ENCODE data around the gene KLF2.

KLF2 gene

DNA sequence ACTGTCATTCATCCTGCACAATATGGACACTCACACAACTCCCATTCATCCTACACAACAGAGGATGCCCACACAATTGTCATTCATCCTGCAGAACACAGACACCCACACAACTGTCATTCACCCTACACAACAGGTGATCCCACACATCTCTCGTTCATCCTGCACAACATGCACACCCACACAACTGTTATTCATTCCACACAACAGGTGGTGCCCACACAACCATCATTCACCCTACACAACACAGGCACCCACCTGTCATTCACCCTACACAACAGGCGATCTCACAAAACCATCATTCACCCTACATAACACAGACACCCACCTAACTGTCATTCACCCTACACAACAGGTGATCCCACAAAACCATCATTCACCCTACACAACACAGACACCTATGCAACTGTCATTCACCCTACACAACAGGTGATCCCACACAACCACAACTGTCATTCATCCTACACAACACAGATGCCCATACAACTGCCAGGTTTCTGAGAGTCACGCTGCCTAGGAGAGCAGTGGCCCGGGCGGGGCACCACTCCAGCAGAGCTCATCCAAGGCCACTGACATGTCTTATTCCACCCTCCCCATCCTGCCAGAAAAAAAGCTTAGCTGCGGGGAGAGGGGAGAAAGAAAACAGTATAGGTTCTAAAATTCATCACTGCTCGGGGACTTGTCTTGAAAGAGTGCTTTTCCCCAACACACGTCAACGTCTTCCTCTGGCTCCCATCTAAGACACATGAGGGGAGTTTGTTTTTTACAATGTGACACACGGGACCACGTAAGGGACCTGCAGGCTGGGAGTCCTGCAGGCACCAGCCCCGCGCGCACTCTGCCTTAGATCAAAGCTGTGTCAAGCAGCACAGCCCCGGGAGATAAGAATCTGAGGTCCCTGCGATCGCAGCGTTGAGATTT is 44.0 kb downstream of the KLF2 start:
- H3K4me1 Mint-ChIP-seq: peaks cover 35% of the 10 kb centered on the region
- no peak overlapping the region for H3K4me3 Mint-ChIP-seq
- no peaks in the 10 kb centered on the region for H3K9me3 Mint-ChIP-seq
- H3K36me3 Mint-ChIP-seq (ENCODE audit: low read depth): peaks cover 10% of the 10 kb centered on the region
- H3K27me3 Mint-ChIP-seq (ENCODE audit: low read depth): peaks cover 5% of the 10 kb centered on the region
- no peak overlapping the region for H3K27ac Mint-ChIP-seq
- TF ChIP-seq, protein P1, sequence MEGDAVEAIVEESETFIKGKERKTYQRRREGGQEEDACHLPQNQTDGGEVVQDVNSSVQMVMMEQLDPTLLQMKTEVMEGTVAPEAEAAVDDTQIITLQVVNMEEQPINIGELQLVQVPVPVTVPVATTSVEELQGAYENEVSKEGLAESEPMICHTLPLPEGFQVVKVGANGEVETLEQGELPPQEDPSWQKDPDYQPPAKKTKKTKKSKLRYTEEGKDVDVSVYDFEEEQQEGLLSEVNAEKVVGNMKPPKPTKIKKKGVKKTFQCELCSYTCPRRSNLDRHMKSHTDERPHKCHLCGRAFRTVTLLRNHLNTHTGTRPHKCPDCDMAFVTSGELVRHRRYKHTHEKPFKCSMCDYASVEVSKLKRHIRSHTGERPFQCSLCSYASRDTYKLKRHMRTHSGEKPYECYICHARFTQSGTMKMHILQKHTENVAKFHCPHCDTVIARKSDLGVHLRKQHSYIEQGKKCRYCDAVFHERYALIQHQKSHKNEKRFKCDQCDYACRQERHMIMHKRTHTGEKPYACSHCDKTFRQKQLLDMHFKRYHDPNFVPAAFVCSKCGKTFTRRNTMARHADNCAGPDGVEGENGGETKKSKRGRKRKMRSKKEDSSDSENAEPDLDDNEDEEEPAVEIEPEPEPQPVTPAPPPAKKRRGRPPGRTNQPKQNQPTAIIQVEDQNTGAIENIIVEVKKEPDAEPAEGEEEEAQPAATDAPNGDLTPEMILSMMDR (IDR thresholded peaks at IDR 0.05; ENCODE audit: unreplicated experiment in 3 of 3): no peak

GRCh38 chr19:16369306-16369663 is 44.7 kb downstream of the KLF2 start:
- TF ChIP-seq, protein P1 (IDR thresholded peaks at IDR 0.05; ENCODE audit: unreplicated experiment in 3 of 3): no peak
- Mint-ChIP-seq H3K27me3 (ENCODE audit: low read depth) (peaks cover 5% of the 10 kb centered on the region), H3K27ac (no peak overlapping the region), H3K36me3 (ENCODE audit: low read depth) (peaks cover 13% of the 10 kb centered on the region), H3K9me3 (no peaks in the 10 kb centered on the region), H3K4me3 (no peak overlapping the region), H3K4me1 (peaks cover 37% of the 10 kb centered on the region)

- Mint-ChIP-seq H3K4me3 (no peak overlapping the region), H3K27ac (peak overlapping the region in 1 of 3 experiments; percentile 37), H3K36me3 (ENCODE audit: low read depth) (peaks cover 19% of the 10 kb centered on the region), H3K9me3 (no peaks in the 10 kb centered on the region), H3K27me3 (ENCODE audit: low read depth) (peaks cover 5% of the 10 kb centered on the region), H3K4me1 (peaks cover 37% of the 10 kb centered on the region)
- TF ChIP-seq, protein P1 (IDR thresholded peaks at IDR 0.05; ENCODE audit: unreplicated experiment in 3 of 3): no peak
Observed at GRCh38 chr19:16369664-16370576, 45.3 kb downstream of the KLF2 start.

DNA sequence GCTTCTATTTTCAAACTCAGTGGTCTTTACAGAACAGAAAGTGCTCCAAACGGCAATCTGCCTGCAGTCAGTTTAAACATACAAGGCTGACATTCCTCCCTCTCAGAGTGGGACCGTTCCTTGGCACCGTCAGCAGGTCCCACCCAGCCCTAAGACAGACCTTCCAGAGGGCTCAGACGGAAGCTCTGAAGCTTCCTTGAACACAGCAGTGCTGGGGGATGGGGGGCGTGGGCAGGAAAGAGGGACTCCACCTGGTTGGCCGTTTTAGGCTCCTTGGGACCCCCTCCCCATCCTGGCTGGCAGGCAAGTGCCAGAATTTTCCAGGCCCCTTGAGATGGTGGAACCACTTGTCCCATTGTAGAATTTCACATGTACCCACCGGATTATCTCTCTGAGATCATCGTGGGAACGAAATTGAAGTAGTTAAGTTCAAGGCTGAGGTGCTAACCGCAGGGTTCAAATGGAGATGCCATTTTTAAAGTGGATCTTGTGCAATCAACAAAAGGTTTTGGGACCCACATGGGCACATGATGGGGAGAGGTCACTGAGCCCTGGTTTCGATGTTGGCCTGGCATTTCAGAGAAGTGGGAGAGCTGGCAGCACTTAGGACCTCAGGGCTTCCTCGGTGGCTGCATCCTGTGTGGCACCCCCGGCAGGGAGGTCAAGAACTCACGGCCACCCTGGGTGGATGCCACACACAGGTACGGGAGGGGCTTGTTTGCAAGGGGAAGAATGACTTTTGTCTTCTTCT is 46.2 kb downstream of the KLF2 start:
- Mint-ChIP-seq H3K4me3 (no peak overlapping the region), H3K4me1 (peaks cover 37% of the 10 kb centered on the region), H3K27me3 (ENCODE audit: low read depth) (peaks cover 5% of the 10 kb centered on the region), H3K36me3 (ENCODE audit: low read depth) (peaks cover 28% of the 10 kb centered on the region), H3K9me3 (no peaks in the 10 kb centered on the region), H3K27ac (peak overlapping the region in 2 of 3 experiments; percentile 27 to 37)
- TF ChIP-seq, protein P1 (IDR thresholded peaks at IDR 0.05; ENCODE audit: unreplicated experiment in 3 of 3): no peak

DNA sequence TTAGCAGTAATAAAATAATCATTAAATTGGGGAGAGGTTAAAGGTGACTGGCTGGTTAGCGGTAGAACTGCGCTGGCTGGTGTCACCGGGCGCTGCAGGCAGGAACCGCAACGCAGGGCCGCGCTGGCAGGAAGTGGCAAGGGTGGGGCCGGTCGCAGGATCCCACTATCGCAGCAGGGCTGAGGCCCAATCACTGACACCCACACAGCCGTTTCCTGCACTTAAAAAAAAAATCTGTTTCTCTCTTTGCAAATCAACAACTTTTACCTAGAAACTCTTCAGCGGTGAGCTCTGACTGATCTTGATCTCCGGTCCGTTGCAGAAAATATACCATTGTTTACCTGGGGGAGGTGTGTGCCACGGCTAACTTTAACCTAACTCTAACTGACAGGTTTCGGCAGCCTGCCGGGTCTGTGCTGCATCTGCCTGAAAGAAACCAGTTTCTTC is 46.9 kb downstream of the KLF2 start:
- Mint-ChIP-seq H3K9me3 (no peaks in the 10 kb centered on the region), H3K4me3 (no peak overlapping the region), H3K27ac (no peak overlapping the region), H3K4me1 (peaks cover 30% of the 10 kb centered on the region), H3K27me3 (ENCODE audit: low read depth) (peaks cover 5% of the 10 kb centered on the region), H3K36me3 (ENCODE audit: low read depth) (peaks cover 31% of the 10 kb centered on the region)
- TF ChIP-seq, protein P1 (IDR thresholded peaks at IDR 0.05; ENCODE audit: unreplicated experiment in 3 of 3): no peak

All from nephron (organoid).